Trophoblast cell (in vitro differentiated cells and primary cell): ENCODE data around the gene KIF16B.

Experiments
- DNase-seq, 2 donors: peaks; one replicate each; pipeline ENCODE4 v3.0.0-alpha.2; 2016
- H2AFZ ChIP-seq: 2 replicates; pipeline ENCODE4 v1.6.1; 2013; ENCODE audit warnings: low read length, moderate library complexity, mild to moderate bottlenecking; ENCODE audit not compliant: insufficient read depth, poor library complexity
- H2AK5ac ChIP-seq: 2 replicates; pipeline ENCODE4 v1.6.1; 2013; ENCODE audit warnings: mild to moderate bottlenecking, low read length
- H2BK120ac ChIP-seq: 2 replicates; pipeline ENCODE4 v1.6.1; 2013; ENCODE audit warnings: low read length, mild to moderate bottlenecking, moderate library complexity; ENCODE audit not compliant: insufficient read depth, poor library complexity
- H2BK12ac ChIP-seq: 2 replicates; pipeline ENCODE4 v1.6.1; 2013; ENCODE audit warnings: mild to moderate bottlenecking, low read length, moderate library complexity
- H2BK5ac ChIP-seq: 2 replicates; pipeline ENCODE4 v1.6.1; 2013; ENCODE audit warnings: low read length, low read depth, moderate library complexity, mild to moderate bottlenecking; ENCODE audit not compliant: poor library complexity
- H3K14ac ChIP-seq: 2 replicates; pipeline ENCODE4 v1.6.1; 2013; ENCODE audit warnings: mild to moderate bottlenecking, low read length
- H3K18ac ChIP-seq: 2 replicates; pipeline ENCODE4 v1.6.1; 2013; ENCODE audit warnings: mild to moderate bottlenecking, low read length
- H3K23ac ChIP-seq: 2 replicates; pipeline ENCODE4 v1.6.1; 2013; ENCODE audit warnings: low read length
- H3K27ac ChIP-seq: 2 replicates; pipeline ENCODE4 v1.5.1; 2013; ENCODE audit warnings: low read depth, mild to moderate bottlenecking, inconsistent platforms, low read length, moderate library complexity
- H3K27me3 ChIP-seq: 2 replicates; pipeline ENCODE4 v1.6.1; 2013; ENCODE audit warnings: inconsistent platforms, mild to moderate bottlenecking, low read length, moderate library complexity; ENCODE audit not compliant: insufficient read depth
- H3K36me3 ChIP-seq, 2 experiments: 1 replicate in 1 of 2; 2 replicates in 1 of 2; pipeline ENCODE4 v1.6.1; 2013; ENCODE audit warnings: low read length in 2 of 2, mild to moderate bottlenecking in 2 of 2, moderate library complexity in 1 of 2; ENCODE audit not compliant: insufficient read depth in 2 of 2, control insufficient read depth in 1 of 2
- H3K4ac ChIP-seq: 2 replicates; pipeline ENCODE4 v1.6.1; 2013; ENCODE audit warnings: low read depth, mild to moderate bottlenecking, low read length, moderate library complexity
- H3K4me1 ChIP-seq, 2 experiments: 1 replicate in 1 of 2; 2 replicates in 1 of 2; pipeline ENCODE4 v1.6.1; 2013; ENCODE audit warnings: low read length in 2 of 2, mild to moderate bottlenecking in 2 of 2, moderate library complexity in 1 of 2; ENCODE audit not compliant: insufficient read depth in 2 of 2, control insufficient read depth in 1 of 2
- H3K4me2 ChIP-seq: 2 replicates; pipeline ENCODE4 v1.6.1; 2013; ENCODE audit warnings: inconsistent platforms, mild to moderate bottlenecking, low read length, moderate library complexity
- H3K4me3 ChIP-seq: 2 replicates; pipeline ENCODE4 v1.5.1; 2013; ENCODE audit warnings: mild to moderate bottlenecking, low read depth, low read length, inconsistent platforms
- H3K79me1 ChIP-seq: one replicate; pipeline ENCODE4 v1.6.1; 2013; ENCODE audit warnings: low read length
- H3K79me2 ChIP-seq: 2 replicates; pipeline ENCODE4 v1.6.1; 2013; ENCODE audit warnings: low read length, mild to moderate bottlenecking; ENCODE audit not compliant: control insufficient read depth, insufficient read depth, poor library complexity
- H3K9ac ChIP-seq: 2 replicates; pipeline ENCODE4 v1.6.1; 2013; ENCODE audit warnings: mild to moderate bottlenecking, low read length
- H3K9me3 ChIP-seq: 2 replicates; pipeline ENCODE4 v1.6.1; 2013; ENCODE audit warnings: low read depth, mild to moderate bottlenecking, control low read depth, inconsistent platforms, low read length; ENCODE audit not compliant: insufficient read depth
- H4K12ac ChIP-seq: 2 replicates; pipeline ENCODE4 v1.6.1; 2013; ENCODE audit warnings: low read depth, mild to moderate bottlenecking, low read length, moderate library complexity
- H4K8ac ChIP-seq: 2 replicates; pipeline ENCODE4 v1.6.1; 2013; ENCODE audit warnings: low read depth, mild to moderate bottlenecking, low read length, moderate library complexity
- H4K91ac ChIP-seq: one replicate; pipeline ENCODE4 v1.6.1; 2013; ENCODE audit warnings: low read depth, mild to moderate bottlenecking, low read length, moderate library complexity
- WGBS: extraction: QIAGEN DNeasy Blood & Tissue Kit; methylation state at CpG from one replicate; pipeline ENCODE4 v1.1.7; 2013; ENCODE audit warnings: missing lambda C conversion rate; ENCODE audit not compliant: insufficient read length, insufficient coverage; ENCODE audit errors: extremely low coverage; 5-methylcytosine and 5-hydroxymethylcytosine counted together

Gene KIF16B

DNA sequence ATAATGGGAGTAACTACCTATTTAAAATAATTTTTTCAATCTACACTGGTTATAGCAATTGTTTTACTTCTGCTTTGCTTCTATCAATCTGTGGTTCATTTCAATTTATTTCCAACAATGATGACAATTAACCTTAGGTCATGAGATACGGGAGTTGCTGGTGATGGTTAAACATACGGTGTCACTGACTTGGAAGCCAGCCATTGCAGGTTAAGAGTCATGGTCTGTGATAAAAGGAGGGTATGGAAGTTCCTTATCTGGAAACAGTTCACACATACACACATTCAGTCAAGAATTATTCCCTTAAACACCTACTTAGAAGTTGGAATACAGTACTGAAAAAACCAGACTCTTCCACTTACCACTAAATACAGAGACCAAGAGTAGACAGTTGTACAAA, 180.0 kb downstream of the KIF16B start:
- no peak overlapping the region for H3K18ac ChIP-seq
- WGBS, result no CpG with 5 or more reads among the region's 2 CpGs
- no peak overlapping the region for H2BK5ac ChIP-seq
- no peak for DNase-seq
- H4K12ac ChIP-seq, result no peak overlapping the region
- no peaks in the 10 kb centered on the region for H3K27me3 ChIP-seq
- no peak overlapping the region for H4K8ac ChIP-seq
- H2BK12ac ChIP-seq, result no peak overlapping the region
- H3K79me2 ChIP-seq, result no peaks in the 10 kb centered on the region
- H3K36me3 ChIP-seq, result peaks cover 2% of the 10 kb centered on the region in 2 experiments
- no peak overlapping the region for H2AFZ ChIP-seq
- no peak overlapping the region for H3K23ac ChIP-seq
- H3K79me1 ChIP-seq, result no peaks in the 10 kb centered on the region
- H2AK5ac ChIP-seq, result no peak overlapping the region
- no peak overlapping the region for H2BK120ac ChIP-seq
- H3K4ac ChIP-seq, result no peak overlapping the region
- no peak overlapping the region for H3K4me2 ChIP-seq
- H4K91ac ChIP-seq, result no peak overlapping the region
- H3K27ac ChIP-seq, result no peak overlapping the region
- peaks cover 2% of the 10 kb centered on the region for H3K9me3 ChIP-seq
- no peak overlapping the region for H3K9ac ChIP-seq
- no peak overlapping the region for H3K4me3 ChIP-seq
- H3K4me1 ChIP-seq, result no peaks in the 10 kb centered on the region
- H3K14ac ChIP-seq, result no peak overlapping the region

DNA sequence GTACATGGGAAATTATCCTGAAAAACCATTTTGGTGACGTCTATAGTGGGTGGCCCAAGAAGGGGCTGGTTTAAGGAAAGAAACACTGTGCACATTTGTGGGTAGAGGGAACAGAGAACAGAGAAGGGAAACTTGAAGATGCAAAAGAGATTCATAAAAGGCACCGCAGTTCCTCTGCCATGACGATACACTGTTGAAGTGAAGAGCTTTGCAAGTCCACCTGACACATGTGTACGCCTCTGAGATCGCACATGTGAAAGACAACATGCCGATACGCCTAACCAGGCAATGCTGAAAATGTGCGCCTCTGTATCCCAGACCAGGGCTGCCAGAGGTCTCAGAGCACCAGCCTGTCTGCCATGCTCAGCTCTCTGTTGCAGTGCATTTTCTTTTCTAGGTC, 180.9 kb downstream of the KIF16B start:
- Histone ChIP-seq H2AFZ (no peak overlapping the region), H3K14ac (no peak overlapping the region), H2BK5ac (no peak overlapping the region), H3K36me3 (peaks cover 2% of the 10 kb centered on the region in 2 experiments), H4K12ac (no peak overlapping the region), H4K8ac (no peak overlapping the region), H2BK120ac (no peak overlapping the region), H2BK12ac (no peak overlapping the region), H3K27me3 (no peaks in the 10 kb centered on the region), H3K23ac (no peak overlapping the region), H3K79me2 (no peaks in the 10 kb centered on the region), H3K4ac (no peak overlapping the region), H3K9me3 (peaks cover 2% of the 10 kb centered on the region), H3K27ac (no peak overlapping the region), H3K4me2 (no peak overlapping the region), H3K4me1 (no peaks in the 10 kb centered on the region), H3K79me1 (no peaks in the 10 kb centered on the region), H2AK5ac (no peak overlapping the region), H4K91ac (no peak overlapping the region), H3K4me3 (no peak overlapping the region), H3K9ac (no peak overlapping the region), H3K18ac (no peak overlapping the region)
- DNase-seq, result no peak
- no CpG with 5 or more reads among the region's 8 CpGs for WGBS

DNA sequence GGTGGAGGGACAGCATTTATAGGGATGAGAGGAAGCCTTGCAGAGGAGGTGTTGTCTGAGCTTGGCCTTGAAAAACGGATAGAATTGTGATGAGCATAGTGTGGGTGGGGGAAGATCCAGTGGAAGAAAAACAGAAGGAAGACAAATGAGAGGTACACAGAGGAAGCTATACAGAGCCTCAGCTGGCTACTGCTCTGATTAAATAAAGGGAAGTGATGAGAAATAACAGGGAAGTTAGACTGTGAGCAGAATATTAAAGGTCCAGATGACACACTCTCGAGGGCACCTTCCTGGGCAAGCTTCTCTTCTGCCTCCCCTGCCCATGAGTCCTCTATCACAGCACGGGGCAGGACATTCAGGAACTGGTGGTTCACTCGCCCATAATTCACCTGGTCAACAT, 182.3 kb downstream of the KIF16B start:
- no peak overlapping the region for H2BK12ac ChIP-seq
- no peak overlapping the region for H4K91ac ChIP-seq
- H3K14ac ChIP-seq, result no peak overlapping the region
- H3K27me3 ChIP-seq, result no peaks in the 10 kb centered on the region
- no peak overlapping the region for H3K4me2 ChIP-seq
- no peak overlapping the region for H2BK5ac ChIP-seq
- no peak overlapping the region for H3K23ac ChIP-seq
- H3K27ac ChIP-seq, result no peak overlapping the region
- H2AK5ac ChIP-seq, result no peak overlapping the region
- DNase-seq, result no peak
- no peaks in the 10 kb centered on the region for H3K4me1 ChIP-seq
- H3K9ac ChIP-seq, result no peak overlapping the region
- no peak overlapping the region for H3K18ac ChIP-seq
- WGBS, result no CpG with 5 or more reads among the region's 4 CpGs
- H3K4me3 ChIP-seq, result no peak overlapping the region
- H3K4ac ChIP-seq, result no peak overlapping the region
- H4K12ac ChIP-seq, result no peak overlapping the region
- peaks cover under 1 to 2% of the 10 kb centered on the region in 2 experiments for H3K36me3 ChIP-seq
- no peaks in the 10 kb centered on the region for H3K79me2 ChIP-seq
- H3K9me3 ChIP-seq, result peaks cover 2% of the 10 kb centered on the region
- H2BK120ac ChIP-seq, result no peak overlapping the region
- no peak overlapping the region for H4K8ac ChIP-seq
- no peaks in the 10 kb centered on the region for H3K79me1 ChIP-seq
- no peak overlapping the region for H2AFZ ChIP-seq

DNA sequence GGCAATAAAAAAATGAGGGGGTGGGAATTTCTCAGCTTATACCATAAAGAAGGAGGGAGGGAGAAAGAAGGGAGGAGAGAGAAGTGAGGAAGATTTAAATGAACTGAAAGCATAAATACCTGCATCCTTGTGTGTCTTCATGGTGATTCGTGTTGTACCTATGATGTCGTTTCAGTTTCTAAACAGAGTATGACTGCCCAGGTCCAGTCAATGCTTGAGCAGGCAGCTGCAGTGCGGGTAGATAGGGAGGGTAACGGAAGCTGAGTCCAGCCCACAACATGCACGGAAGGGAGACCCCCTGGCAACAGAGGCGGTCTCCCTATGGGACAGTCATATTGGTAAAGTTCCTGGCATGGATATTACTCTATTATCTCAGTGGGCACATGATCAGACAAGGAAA, 184.5 kb downstream of the KIF16B start:
- Histone ChIP-seq H4K12ac (no peak overlapping the region), H3K4me1 (no peaks in the 10 kb centered on the region), H2BK120ac (no peak overlapping the region)

More for the DNA sequence above, 184.5 kb downstream of the KIF16B start:
- no CpG with 5 or more reads among the region's 6 CpGs for WGBS
- H3K18ac ChIP-seq, result no peak overlapping the region
- H3K79me2 ChIP-seq, result no peaks in the 10 kb centered on the region
- H2BK12ac ChIP-seq, result no peak overlapping the region
- peaks cover 2% of the 10 kb centered on the region for H3K9me3 ChIP-seq
- H2AFZ ChIP-seq, result no peak overlapping the region
- H3K4me2 ChIP-seq, result no peak overlapping the region
- H3K23ac ChIP-seq, result no peak overlapping the region
- no peaks in the 10 kb centered on the region for H3K27me3 ChIP-seq
- H3K14ac ChIP-seq, result no peak overlapping the region
- H4K8ac ChIP-seq, result no peak overlapping the region
- no peak overlapping the region for H3K4me3 ChIP-seq
- DNase-seq, result no peak
- no peak overlapping the region for H3K27ac ChIP-seq
- H3K79me1 ChIP-seq, result no peaks in the 10 kb centered on the region
- H4K91ac ChIP-seq, result no peak overlapping the region
- H3K9ac ChIP-seq, result no peak overlapping the region
- H2BK5ac ChIP-seq, result no peak overlapping the region
- H2AK5ac ChIP-seq, result no peak overlapping the region
- H3K36me3 ChIP-seq, result peaks cover 2 to 3% of the 10 kb centered on the region in 2 experiments
- no peak overlapping the region for H3K4ac ChIP-seq
